EL (cell line): ENCODE data around the gene NOXO1.
"Not testable (repeated sequence)": the region's sequence is repeated elsewhere in the genome, so short reads cannot be mapped to it uniquely, and the experiment has no call there.

ENCODE experiments used
- DNase-seq: peaks from one replicate; pipeline ENCODE4 v3.0.0-alpha.2; 2016

The NOXO1 gene, protein sequence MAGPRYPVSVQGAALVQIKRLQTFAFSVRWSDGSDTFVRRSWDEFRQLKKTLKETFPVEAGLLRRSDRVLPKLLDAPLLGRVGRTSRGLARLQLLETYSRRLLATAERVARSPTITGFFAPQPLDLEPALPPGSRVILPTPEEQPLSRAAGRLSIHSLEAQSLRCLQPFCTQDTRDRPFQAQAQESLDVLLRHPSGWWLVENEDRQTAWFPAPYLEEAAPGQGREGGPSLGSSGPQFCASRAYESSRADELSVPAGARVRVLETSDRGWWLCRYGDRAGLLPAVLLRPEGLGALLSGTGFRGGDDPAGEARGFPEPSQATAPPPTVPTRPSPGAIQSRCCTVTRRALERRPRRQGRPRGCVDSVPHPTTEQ

DNA sequence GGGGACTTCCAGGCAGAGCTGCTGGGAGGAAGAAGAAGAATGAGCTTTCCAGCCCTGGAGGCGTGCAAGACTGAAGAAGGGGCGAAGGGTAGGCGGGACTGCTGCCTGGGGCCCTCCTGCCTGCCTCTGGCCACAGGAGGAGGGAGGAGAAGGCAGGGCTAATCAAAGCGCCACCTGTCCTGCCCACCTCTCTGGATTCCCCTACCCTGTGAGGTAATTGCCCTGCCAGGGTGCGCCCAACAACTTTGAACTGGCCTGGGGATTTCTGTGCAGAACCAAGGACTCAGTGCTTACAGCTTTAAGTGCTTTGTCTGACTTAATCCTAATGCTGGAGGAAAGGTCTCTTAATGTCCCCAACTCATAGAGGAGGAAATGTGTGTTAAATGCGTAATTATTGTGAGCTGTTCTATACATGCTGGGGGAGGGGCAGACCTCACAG is at the start of gene NOXO1:
NOXO1 (minus strand) TSS at position 72 of the 439 bp plus-strand sequence. CDS start 290 bp downstream, outside the sequence.
- DNase-seq = no peak

DNA sequence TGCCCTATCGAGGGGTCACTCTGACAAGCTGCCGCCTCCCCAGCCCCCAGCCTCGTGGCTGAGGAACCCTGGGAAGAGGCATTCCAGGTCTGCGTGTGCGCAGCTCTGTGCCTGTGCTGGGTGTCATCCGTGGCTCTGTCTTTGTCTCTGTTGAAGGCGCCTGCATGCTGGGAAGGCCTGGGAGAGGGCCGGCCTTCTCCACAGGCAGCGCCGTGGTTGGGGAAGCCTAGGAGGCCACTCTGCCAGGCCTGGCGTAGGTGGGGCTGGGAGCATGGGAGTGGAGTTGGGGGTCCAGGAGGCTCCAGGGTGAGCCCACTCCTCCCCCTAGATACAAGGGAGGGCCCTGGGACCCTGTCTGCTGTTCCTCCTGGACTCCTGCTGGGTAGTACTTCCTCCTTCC is 48.8 kb upstream of the NOXO1 start:
- no peak for DNase-seq

DNA sequence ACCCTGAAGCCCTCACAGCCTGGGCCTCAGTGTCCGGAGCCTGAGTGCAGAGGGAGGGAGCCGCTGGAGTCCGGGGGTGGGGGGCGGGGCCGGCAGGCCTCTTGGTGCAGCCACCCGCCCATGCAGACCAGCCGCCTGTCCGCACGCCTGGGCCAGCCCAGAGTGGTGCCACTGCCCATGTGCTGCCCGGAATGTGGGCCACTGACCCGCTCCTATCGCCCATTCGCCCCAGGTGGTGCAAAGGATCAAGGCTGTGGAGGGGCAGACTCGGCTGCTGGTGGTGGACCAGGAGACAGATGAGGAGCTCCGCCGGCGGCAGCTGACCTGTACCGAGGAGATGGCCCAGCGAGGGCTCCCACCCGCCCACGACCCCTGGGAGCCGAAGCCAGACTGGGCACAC is 48.1 kb upstream of the NOXO1 start:
- no peak for DNase-seq

DNA sequence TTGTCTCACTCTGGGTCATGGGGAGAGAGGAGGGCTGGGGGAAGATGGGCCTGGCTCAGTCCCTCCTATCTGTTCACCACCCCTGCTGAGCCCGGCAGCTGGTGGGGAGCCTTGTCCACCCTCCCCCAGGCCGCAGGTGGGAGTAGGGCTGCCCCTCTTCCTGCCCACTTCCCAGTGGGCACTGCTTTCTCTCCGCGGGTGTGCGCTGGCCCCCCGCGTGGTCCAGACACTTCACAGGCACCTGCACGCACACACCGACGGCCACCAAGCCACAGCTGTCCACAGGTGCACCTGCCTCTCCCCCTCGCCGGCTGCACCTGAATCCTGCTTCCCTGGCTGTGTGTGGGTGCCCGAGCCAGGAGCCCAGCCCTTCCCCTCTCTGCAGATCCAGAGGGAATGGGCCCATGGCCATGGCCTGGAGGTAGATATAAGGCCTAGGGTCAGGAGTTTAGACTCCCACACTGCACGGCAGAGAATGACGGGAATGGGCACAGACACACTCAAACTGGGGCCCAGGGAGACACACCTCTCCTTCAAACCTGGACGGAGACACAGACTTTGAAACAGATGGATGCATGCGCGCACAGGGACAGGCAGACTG is 47.5 kb upstream of the NOXO1 start:
- no peak for DNase-seq

DNA sequence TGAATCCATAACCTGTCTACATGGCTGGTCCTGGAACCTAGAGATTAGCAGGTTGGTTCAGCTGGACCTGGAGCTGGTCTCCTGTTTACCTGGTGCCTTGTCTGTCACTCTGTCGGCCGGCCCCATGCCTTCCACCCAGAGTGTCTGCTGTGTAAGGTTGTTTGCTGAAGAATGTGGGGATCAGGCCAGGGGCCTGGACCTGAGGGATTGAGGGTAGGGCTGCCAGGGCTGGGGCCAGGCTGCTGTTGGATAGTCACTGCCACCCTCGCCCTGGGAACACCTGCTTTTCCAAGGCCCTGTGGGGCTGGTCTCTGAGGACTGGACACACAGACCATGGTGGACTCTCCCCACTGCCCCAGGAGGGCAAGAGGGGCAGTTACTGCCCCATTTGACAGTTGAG is 46.9 kb upstream of the NOXO1 start:
- no peak for DNase-seq

DNA sequence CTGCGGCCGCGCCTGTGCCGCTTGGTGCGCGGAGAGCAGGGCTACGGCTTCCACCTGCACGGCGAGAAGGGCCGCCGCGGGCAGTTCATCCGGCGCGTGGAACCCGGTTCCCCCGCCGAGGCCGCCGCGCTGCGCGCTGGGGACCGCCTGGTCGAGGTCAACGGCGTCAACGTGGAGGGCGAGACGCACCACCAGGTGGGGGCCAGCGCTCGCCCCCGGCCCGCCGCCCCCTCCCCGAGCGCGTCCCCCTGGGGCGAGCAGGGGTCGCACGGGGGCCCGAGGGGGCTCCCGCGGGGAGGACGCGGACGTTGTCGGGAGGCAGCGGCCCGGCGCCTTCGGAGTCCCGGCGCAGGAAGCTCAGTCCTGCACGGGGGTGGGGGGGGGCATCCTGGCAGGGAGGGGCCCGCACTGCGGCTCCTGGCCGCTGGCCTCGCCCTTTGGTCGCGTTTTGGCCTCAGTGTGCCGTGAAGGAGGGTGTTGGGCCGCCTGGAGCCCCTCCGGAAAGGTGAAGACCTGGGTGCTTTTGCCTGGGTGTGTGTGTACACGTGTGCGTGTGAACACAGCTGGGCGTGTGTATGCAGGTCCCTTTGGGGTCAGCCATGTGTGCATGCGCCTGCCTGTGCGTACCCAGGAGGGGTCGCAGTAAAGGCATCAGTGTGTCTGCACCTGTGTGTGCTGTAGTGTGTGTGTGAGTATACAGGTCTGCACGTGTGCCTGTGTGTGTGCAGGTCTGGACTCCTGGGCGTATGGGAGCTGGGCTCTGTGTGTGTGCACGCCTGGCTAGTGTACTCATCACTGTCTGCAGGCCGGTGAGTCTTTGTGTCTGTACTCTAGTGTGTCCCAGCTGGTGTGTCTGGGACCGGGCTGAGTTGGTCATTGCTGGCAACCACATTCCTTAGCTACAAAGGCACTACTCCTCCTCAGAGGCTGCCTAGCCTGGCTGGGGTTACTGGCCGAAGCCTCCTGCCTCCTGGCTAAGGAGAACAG is 46.0 kb upstream of the NOXO1 start:
- DNase-seq = peak; percentile 56

DNA sequence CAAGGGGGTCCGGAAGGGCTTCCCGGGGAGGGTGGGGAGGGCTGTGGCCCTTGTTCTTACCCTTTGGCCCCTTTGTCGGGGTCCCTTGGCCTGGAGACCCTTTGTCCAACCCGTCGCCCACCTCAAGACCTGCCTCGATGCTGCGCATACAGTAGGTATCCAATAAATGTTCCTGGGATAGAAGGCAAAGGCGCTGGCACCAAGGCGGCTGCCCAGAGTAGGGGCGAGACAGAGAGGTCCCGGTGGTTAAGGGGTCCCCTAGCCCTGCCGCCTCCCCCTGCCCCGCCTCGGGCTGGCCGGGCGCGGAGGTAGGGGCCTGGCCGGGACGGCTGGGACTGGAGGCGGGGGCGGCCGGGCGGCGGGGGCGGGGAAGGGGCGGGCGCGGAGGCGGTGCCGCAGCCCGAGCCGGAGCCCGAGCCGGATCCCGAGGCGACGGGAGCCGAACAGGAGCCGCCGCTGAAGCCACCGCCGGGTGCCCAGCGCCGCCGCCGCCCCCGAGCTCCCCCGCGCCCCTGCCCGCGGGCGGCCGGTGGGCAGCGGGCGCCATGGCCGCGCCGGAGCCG is 45.3 kb upstream of the NOXO1 start, which contains the start of gene NHERF2:
NHERF2 (plus strand) TSS at position 442 of the 563 bp plus-strand sequence; CDS start at position 546, 104 bp downstream.
- no peak for DNase-seq

DNA sequence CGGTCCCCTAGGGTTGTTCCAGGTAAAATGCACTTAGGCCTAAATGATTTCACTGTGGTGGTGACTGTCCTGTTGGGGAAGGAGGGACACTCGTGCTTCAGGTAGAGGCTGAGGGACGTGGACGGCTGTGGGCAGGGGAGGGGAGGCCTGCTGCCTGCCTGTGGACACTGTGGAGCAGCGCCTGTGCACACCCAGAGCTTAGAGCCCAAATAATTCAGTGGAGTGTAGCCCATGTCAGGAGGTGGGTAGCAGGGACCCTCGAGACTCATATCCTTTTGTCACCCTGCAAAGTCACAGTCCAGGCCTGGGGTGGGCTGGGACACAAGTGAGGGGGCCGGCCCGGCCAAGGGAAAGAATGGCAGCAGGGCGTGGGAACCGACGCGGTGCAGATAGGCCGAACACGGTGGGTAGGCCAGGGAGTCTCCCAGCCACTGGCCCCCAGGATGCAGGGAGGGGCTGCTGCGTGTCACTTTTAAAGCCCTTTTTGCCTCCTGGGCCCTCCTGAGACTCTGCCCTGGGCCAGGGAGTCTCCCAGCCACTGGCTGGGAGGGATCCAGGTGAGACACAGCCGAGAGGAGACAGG is 44.7 kb upstream of the NOXO1 start:
- DNase-seq = no peak

DNA sequence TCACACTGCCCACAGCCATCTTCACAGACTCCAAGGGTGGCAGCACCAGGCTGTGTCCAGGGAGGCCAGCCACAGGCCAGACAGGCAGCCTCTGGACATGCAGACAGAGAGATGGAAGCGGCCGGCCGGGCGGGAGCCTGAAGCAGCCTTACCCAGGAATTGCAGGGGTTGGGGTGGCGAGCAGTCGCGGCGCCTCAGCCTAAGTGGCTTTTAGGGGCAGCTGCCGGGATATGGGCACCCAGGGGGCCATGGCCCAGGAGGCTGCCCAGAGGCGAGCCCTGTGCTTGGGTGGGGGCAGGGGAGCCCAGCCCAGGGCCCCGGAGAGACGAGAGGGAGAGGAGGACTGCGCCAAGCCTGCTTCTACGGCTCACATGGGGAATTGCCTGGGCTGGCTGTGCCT is 44.0 kb upstream of the NOXO1 start:
- no peak for DNase-seq

DNA sequence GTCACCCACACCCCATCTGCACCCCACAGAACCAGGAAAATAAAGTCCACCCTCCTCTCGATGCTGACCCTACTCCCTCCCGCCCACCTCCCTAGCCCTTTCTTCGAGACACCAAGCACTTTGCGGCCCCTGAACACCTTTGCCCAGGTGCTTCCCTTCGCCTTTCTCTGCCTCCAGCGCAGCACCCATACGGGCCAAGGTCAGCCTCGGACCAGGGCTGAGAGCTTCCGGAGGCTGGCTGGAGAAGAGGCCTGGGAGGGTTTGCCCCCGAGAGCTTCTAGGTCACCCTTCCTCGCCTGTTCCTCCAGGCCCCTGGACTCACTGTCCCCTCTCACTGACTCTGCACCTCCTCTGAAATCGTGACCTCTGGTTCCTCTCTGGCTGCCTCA is 42.8 kb upstream of the NOXO1 start:
- no peak for DNase-seq

DNA sequence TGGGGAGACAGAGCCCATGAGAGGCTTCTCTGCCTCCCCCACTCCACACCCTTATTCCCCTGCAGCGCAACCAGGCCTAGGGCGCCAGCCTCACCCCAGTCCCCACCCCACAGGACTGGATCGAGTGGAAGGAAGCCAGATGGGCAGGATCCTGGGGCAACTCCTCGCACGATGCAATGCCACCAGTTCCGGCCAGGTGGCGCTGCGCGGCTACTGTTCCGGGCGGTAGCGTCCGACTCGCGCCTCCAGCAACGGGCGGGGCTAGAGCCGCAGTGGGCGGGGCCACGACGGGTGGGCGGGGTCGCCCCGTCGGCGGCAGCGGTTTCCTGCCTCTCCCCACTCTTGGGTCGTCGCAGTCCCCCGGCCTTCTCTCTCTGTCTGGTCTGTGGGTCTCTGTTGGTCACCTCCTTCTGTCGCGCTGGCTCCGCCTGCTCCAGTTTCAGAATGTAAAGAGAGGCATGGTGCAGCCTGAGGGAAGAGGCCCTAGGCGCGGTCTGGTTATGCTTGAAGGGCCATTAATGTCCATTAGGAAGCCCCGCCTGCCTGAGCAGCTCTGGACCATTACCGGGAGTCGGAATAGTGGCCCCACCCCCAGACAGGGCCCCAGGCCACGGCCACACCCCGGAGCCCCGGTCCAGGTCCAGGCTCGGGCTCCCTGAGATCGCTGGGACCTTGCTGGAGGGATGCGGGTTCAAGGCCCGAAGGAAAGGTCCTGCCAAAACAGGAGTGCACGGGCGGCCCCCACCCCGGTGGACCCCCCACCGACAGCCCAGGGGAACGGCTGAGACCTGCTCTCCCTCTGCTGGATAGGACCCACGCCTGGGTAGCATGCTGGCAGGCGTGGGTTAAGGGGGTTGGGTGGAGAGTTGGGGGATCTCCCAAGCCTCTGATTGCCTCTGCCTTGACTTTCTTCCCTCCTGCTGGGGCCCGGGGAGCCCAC is 42.1 kb upstream of the NOXO1 start:
- peak; percentile 85 for DNase-seq

DNA sequence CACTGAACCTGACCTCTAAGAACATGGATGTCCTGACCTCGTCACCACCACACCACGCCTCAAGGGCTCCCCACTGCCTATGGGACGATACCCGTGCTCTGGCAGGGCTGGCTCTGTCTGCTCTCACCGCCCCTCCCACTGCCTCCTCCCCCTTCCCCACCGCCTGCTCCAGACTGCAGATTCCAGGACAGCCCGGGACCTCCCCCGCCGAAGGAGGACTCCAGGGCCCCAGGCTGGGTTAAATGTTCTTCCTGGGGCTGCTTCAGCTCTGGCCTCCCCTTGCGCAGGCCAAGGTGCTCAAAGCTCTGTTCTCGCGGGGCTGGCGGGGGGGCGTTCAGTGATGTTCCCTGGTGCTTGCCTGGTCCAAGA is 41.4 kb upstream of the NOXO1 start:
- peak; percentile 68 for DNase-seq

DNA sequence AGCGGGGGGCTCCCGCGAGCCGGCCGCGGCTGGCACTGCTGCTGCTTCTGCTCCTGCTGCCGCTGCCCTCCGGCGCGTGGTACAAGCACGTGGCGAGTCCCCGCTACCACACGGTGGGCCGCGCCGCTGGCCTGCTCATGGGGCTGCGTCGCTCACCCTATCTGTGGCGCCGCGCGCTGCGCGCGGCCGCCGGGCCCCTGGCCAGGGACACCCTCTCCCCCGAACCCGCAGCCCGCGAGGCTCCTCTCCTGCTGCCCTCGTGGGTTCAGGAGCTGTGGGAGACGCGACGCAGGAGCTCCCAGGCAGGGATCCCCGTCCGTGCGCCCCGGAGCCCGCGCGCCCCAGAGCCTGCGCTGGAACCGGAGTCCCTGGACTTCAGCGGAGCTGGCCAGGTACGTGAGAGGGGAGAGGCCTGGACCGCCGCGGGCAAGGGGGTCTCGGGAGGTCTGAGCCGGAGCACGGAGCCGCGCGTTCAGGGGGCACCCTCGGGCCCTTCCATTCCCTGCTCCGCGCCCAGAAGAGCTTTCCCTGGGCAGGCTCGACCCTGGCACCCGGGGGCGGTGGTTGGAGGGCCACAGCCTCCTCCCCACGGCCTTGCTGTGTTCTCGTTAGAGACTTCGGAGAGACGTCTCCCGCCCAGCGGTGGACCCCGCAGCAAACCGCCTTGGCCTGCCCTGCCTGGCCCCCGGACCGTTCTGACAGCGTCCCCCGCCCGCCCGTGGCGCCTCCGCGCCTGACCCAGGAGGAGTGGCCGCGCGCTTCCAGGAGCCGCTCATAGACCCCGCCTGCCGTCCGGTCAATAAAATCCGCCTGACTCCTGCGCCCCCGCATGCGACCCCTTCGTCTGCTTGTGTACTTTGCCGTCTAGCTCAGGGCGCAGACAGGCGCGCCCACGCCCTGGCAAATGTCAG is 38.9 kb upstream of the NOXO1 start:
- DNase-seq = no peak

DNA sequence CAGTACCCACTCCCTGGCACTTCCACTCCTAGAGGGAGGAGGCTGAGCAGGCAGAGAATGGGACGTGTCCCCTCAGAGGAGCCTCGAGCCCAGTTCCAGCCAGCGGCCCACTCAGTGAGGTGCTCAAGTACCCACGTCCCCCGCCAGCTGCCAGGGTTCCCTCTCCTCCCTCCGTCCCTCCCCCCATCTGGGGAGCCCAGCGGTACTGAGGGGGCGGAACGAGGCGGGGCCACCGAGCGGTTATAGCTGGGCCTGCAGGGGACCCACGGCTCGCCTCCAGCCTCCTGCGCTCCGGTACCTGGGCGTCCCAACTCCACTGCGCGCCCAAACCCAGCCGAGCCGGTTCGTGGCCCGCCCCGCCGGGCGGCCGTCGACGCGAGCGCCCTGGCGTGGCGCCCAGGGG is 38.2 kb upstream of the NOXO1 start, which contains the start of gene NPW:
NPW (plus strand) TSS at position 268 of the 403 bp plus-strand sequence.
- no peak for DNase-seq

DNA sequence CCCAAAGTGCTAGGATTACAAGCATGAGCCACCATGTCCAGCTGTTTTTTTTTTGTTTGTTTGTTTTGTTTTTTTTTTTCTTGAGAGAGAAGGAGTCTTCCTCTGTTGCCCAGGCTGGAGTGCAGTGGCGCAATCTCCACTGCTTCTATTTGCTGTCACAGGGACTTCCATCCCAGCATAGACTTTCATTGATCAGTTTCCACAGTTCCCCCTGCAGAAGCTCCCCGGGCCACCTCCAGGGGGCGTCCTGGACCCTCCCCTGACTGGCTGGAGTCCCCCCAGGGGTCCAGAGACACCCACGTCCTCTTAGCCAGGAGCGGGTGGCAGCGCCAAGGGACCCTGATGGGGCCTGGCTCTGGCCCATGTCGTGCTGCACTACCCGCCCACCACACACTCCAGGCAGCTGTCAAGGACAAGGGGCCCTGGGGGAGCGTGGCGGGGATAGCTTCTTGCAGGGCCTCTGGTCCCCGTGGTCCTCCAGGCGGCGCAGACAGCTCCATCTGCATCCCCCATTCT is 35.2 kb upstream of the NOXO1 start:
- no peak for DNase-seq

DNA sequence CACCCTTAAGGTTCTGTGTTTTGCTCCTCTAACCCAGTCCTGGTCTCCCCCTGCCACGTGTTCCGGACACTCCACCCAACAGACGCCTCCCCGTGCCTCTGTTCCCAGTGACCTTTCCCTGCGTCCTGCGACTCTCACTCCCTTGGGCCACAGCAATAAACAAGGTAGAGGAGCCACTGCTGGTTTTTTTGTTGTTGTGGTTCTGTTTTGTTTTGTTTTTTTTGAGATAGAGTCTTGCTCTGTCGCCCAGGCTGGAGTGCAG is 34.6 kb upstream of the NOXO1 start:
- no peak for DNase-seq

DNA sequence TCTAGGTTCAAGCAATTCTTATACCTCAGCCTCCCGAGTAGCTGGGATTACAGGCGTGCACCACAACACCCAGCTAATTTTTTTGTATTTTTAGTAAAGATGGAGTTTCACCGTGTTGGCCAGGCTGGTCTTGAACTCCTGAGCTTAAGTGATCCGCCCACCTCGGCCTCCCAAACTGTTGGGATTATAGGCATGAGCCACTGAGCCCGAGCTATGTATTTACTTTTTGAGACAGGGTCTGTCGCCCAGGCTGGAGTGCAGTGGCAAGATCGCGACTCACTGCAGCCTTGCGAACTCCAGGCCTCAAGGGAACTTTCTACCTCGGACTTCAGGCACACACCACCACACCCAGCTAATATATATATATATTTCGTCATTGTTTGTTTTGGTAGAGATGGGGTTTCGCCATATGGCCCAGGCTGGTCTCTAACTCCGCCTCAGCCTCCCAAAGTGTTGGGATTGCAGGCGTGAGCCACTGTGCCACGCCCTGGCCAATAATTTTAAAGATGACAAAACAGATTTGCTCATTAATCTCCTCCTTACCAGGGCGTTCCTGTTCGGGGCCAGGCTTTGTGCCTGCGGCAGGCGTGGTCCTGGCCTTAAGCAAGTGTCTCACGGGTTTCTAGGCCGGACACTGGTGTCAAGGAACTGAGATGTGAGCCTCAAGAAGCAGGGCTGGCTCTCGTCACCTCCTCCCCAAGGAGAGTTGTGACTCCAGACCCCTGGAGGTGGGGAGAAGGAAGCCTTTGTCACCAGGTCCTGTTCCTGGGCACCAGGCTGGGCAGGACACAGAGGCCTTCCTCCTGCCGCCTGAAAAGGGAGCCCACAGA is 34.1 kb upstream of the NOXO1 start:
- no peak for DNase-seq

DNA sequence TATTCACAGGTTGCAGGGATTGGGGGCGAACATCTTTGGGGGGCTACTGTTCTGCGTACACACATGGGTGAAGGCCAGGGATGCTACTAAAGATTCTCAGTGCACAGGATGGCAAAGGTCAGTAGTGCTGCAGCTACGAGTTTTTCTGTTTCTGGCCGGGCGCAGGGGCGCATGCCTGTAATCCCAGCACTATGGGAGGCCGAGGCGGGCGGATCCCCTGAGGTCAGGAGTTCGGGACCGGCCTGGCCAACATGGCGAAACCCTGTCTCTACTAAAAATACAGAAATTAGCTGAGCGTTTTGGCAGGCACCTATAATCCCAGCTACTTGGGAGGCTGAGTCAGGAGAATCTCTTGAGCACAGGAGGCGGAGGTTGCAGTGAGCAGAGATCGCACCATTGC is 32.3 kb upstream of the NOXO1 start:
- no peak for DNase-seq

DNA sequence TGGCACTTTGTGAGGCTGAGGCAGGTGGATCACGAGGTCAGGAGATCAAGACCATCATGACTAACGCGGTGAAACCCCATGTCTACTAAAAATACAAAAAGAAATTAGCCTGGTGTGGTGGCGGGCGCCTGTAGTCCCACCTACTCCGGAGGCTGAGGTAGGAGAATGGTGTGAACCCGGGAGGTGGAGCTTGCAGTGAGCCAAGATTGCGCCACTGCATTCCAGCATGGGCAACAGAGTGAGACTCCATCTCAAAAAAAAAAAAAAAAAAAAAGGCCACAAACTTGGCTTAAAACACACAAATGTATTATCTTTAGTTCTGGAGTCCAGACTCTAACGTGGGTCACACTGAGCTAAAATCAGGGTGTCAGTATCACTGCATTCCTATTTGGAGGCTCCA is 30.5 kb upstream of the NOXO1 start:
- not testable (repeated sequence) for DNase-seq
